Stimulated activated CD8-positive, alpha-beta memory T cell treated with anti-CD3 and anti-CD28 coated beads, Interleukin-4, amount 100 ng/mL, for 48 hours (primary cell): ENCODE measurements around the gene AMOT.

Experiments
- DNase-seq: peaks from one replicate; pipeline ENCODE4 v3.0.0-alpha.2; 2020

AMOT gene

GRCh38 chrX:112736310-112736709 lies 104.3 kb downstream of the AMOT start:
- DNase-seq: no peak

- no peak for DNase-seq
Measured at GRCh38 chrX:112735147-112735546, 105.5 kb downstream of the AMOT start.

- DNase-seq: no peak
Measured at GRCh38 chrX:112734290-112734689, 106.3 kb downstream of the AMOT start.

- no peak for DNase-seq
Measured at GRCh38 chrX:112731793-112732192, 108.8 kb downstream of the AMOT start.
